Osteocyte (in vitro differentiated cells): Measurements from ENCODE around the gene GJB5. TPM values are rescaled to one million over a fixed set of nuclear protein-coding genes. Genes with fewer than 3 reads are reported as not detected.
"Not testable (repeated sequence)": the region's sequence is repeated elsewhere in the genome, so short reads cannot be mapped to it uniquely, and the experiment has no call there.

Experiments used
- DNase-seq: peaks from one replicate; pipeline ENCODE4 v3.0.0; 2021; ENCODE audit warnings: mixed read lengths; ENCODE audit not compliant: unreplicated experiment; ENCODE audit errors: extremely low spot score
- H3K27ac Mint-ChIP-seq: one replicate; pipeline ENCODE4 v1.8.0; 2021; ENCODE audit warnings: mild to moderate bottlenecking, mixed read lengths; ENCODE audit not compliant: unreplicated experiment
- H3K27me3 Mint-ChIP-seq: one replicate; pipeline ENCODE4 v1.8.0; 2021; ENCODE audit warnings: mixed read lengths; ENCODE audit not compliant: unreplicated experiment
- H3K36me3 Mint-ChIP-seq: one replicate; pipeline ENCODE4 v1.8.0; 2021; ENCODE audit warnings: mixed read lengths; ENCODE audit not compliant: unreplicated experiment
- H3K4me1 Mint-ChIP-seq: one replicate; pipeline ENCODE4 v1.8.0; 2021; ENCODE audit warnings: mixed read lengths; ENCODE audit not compliant: unreplicated experiment
- H3K4me3 Mint-ChIP-seq: one replicate; pipeline ENCODE4 v1.8.0; 2021; ENCODE audit warnings: mild to moderate bottlenecking, moderate library complexity, mixed read lengths; ENCODE audit not compliant: unreplicated experiment
- H3K9me3 Mint-ChIP-seq: one replicate; pipeline ENCODE4 v1.8.0; 2021; ENCODE audit warnings: mixed read lengths; ENCODE audit not compliant: unreplicated experiment
- total RNA-seq: library from RNA; stranded (reverse); gene quantifications from 2 replicates; pipeline ENCODE4 v1.2.1, GENCODE V29; 2021
- TF ChIP-seq, protein P1 (sequence below): fragments of 200-600 bp; sonication (generic); IDR thresholded peaks from 2 replicates; pipeline ENCODE4 v1.5.0; 2021; ENCODE audit warnings: antibody characterized with exemption, mild to moderate bottlenecking, moderate library complexity

Gene GJB5
- total RNA-seq, 1 donor from 2014 or later, result not detected

- H3K36me3 Mint-ChIP-seq, result no peaks in the 10 kb centered on the region
- no peak for DNase-seq
- H3K27ac Mint-ChIP-seq, result no peak overlapping the region
- H3K27me3 Mint-ChIP-seq, result peaks cover 2% of the 10 kb centered on the region
- no peaks in the 10 kb centered on the region for H3K4me1 Mint-ChIP-seq
- H3K4me3 Mint-ChIP-seq, result no peak overlapping the region
- TF ChIP-seq, protein P1, sequence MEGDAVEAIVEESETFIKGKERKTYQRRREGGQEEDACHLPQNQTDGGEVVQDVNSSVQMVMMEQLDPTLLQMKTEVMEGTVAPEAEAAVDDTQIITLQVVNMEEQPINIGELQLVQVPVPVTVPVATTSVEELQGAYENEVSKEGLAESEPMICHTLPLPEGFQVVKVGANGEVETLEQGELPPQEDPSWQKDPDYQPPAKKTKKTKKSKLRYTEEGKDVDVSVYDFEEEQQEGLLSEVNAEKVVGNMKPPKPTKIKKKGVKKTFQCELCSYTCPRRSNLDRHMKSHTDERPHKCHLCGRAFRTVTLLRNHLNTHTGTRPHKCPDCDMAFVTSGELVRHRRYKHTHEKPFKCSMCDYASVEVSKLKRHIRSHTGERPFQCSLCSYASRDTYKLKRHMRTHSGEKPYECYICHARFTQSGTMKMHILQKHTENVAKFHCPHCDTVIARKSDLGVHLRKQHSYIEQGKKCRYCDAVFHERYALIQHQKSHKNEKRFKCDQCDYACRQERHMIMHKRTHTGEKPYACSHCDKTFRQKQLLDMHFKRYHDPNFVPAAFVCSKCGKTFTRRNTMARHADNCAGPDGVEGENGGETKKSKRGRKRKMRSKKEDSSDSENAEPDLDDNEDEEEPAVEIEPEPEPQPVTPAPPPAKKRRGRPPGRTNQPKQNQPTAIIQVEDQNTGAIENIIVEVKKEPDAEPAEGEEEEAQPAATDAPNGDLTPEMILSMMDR, result no peak
- peaks cover 3% of the 10 kb centered on the region for H3K9me3 Mint-ChIP-seq
Measured at GRCh38 chr1:34721241-34721640, 33.6 kb upstream of the GJB5 start.

DNA sequence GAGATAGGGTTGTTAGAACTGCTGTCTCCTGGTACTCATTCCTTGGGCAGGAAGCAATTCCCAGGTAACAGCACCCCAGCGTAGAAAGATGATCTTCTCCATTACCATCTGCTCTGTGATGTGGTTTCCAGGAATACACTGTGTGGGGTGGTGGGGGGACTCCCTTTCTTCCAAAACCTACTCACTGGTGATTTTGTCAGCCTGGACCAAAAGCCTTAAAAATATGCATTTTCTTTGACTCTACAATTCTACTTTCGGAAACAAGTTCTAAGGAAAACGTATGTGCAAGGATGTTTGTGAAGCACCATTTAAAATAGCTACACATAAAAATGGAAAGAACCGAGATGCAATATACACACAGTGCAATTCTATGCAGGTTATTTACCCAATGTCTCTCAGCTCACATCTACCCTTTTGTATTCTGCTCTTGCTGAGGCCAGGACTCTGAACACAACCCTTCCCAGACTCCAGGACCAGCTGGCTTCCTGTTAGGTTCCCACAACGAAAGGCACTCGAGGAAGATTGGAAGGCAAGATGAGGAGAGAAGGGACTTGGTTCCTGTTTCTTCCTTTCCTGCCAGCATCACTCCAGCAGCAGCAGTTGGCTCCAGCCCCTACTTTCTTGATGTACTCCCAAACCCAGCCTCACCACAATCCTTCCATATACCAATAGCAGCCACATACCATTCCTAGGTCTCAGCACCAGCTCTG, 33.0 kb upstream of the GJB5 start:
- no peak overlapping the region for H3K27ac Mint-ChIP-seq
- peaks cover 2% of the 10 kb centered on the region for H3K27me3 Mint-ChIP-seq
- no peaks in the 10 kb centered on the region for H3K36me3 Mint-ChIP-seq
- no peak for DNase-seq
- H3K9me3 Mint-ChIP-seq, result peaks cover 3% of the 10 kb centered on the region
- TF ChIP-seq, protein P1, result no peak
- no peaks in the 10 kb centered on the region for H3K4me1 Mint-ChIP-seq
- no peak overlapping the region for H3K4me3 Mint-ChIP-seq

GRCh38 chr1:34726861-34727260, 28.0 kb upstream of the GJB5 start:
- H3K9me3 Mint-ChIP-seq, result no peaks in the 10 kb centered on the region
- H3K27ac Mint-ChIP-seq, result no peak overlapping the region
- H3K27me3 Mint-ChIP-seq, result peaks cover 2% of the 10 kb centered on the region

DNA sequence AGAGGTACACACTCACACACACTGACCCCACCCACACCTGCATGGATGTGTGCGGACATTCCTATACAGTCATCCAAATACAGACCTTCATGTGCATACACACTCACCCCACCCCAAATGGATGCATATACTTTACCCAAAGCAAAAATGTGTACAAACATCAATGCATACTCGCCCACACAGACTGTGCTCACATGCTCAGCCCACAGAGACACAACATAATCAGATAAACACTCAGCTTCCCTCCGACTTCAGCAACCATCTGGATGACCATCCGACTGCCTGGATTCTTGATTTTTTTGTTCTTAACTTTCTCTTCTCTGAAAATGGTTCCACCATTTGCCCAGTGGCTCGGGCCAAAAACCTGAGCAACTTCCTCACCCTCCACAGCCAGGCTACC, 24.4 kb upstream of the GJB5 start:
- Mint-ChIP-seq H3K4me3 (no peak overlapping the region), H3K36me3 (no peaks in the 10 kb centered on the region), H3K4me1 (no peaks in the 10 kb centered on the region), H3K9me3 (no peaks in the 10 kb centered on the region), H3K27ac (no peak overlapping the region), H3K27me3 (no peaks in the 10 kb centered on the region)
- TF ChIP-seq, protein P1, result no peak
- no peak for DNase-seq

More at GRCh38 chr1:34726861-34727260, 28.0 kb upstream of the GJB5 start:
- no peaks in the 10 kb centered on the region for H3K4me1 Mint-ChIP-seq
- TF ChIP-seq, protein P1, result no peak
- H3K4me3 Mint-ChIP-seq, result no peak overlapping the region
- no peak for DNase-seq
- no peaks in the 10 kb centered on the region for H3K36me3 Mint-ChIP-seq

DNA sequence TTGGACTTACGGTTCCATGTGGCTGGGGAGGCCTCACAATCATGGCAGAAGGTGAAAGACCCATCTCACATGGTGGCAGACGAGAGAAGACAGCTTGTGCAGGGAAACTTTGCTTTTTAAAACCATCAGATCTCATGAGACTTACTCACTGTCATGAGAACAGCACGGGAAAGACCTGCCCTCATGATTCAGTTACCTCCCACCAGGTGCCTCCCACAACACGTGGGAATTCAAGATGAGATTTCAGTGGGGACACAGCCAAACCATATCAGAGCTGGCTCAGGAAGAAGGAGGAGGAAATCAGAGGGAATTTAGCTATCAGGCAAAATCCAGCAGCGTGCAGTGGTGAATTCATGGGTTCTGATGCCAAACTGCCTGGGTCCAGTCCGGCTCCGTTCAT, 22.0 kb upstream of the GJB5 start:
- H3K27me3 Mint-ChIP-seq, H3K4me3 Mint-ChIP-seq, H3K4me1 Mint-ChIP-seq, DNase-seq, H3K27ac Mint-ChIP-seq, H3K9me3 Mint-ChIP-seq, H3K36me3 Mint-ChIP-seq: not testable (repeated sequence)
